K562 (cell line): ENCODE results near the gene SGMS1. TPM values are rescaled to one million over a fixed set of nuclear protein-coding genes. Genes with fewer than 3 reads are reported as not detected.

Experiments used
- CEBPB ChIP-seq: fragments of 450-650 bp; IDR thresholded peaks from 2 replicates; pipeline ENCODE4 v1.6.1; 2016; ENCODE audit warnings: missing genetic modification characterization, missing compliant biosample characterization
- CGGBP1 ChIP-seq: fragments of 250-450 bp; sonication (Bioruptor Pico); IDR thresholded peaks from 2 replicates; pipeline ENCODE4 v1.9.0; 2021; ENCODE audit warnings: mild to moderate bottlenecking
- E4F1 ChIP-seq: fragments of 250-450 bp; sonication (Bioruptor Pico); IDR thresholded peaks from 2 replicates; pipeline ENCODE4 v1.5.0; 2021; ENCODE audit warnings: mild to moderate bottlenecking, borderline replicate concordance
- ELF2 ChIP-seq: fragments of 250-450 bp; sonication (Bioruptor Pico); IDR thresholded peaks from 2 replicates; pipeline ENCODE4 v1.5.0; 2021; ENCODE audit warnings: mild to moderate bottlenecking
- FUS ChIP-seq: fragments of 200-400 bp; formaldehyde crosslinking; optimal IDR thresholded peaks from 2 replicates; pipeline ENCODE3; 2017; ENCODE audit warnings: low read depth, low read length
- GATAD2A ChIP-seq: fragments of 450-650 bp; IDR thresholded peaks from 2 replicates; pipeline ENCODE4 v1.6.1; 2017
- GTF3C2 ChIP-seq: IDR thresholded peaks from 3 replicates; pipeline ENCODE4 v1.6.1; 2011; ENCODE audit warnings: borderline replicate concordance, mild to moderate bottlenecking, moderate library complexity; ENCODE audit not compliant: insufficient read length; ENCODE audit errors: extremely low read depth
- MECOM ChIP-seq: fragments of 250-450 bp; sonication (Bioruptor Pico); IDR thresholded peaks from 2 replicates; pipeline ENCODE4 v1.8.0; 2022; ENCODE audit warnings: inconsistent platforms
- MITF ChIP-seq: IDR thresholded peaks from 2 replicates; pipeline ENCODE4 v1.6.1; 2014; ENCODE audit warnings: antibody characterized with exemption
- NBN ChIP-seq: fragments of 450-650 bp; IDR thresholded peaks from 2 replicates; pipeline ENCODE4 v1.6.1; 2016; ENCODE audit warnings: low read depth, mild to moderate bottlenecking
- PHF21A ChIP-seq: fragments of 450-650 bp; IDR thresholded peaks from 2 replicates; pipeline ENCODE4 v1.6.1; 2017; ENCODE audit warnings: low read depth, borderline replicate concordance
- SMAD3 ChIP-seq: fragments of 450-650 bp; formaldehyde crosslinking; conservative IDR thresholded peaks from 2 replicates; pipeline ENCODE4 v1.4.0; 2020; ENCODE audit warnings: mild to moderate bottlenecking
- THRA ChIP-seq: fragments of 450-650 bp; IDR thresholded peaks from 2 replicates; pipeline ENCODE4 v1.6.1; 2017; ENCODE audit warnings: mild to moderate bottlenecking, moderate library complexity
- ZFP1 ChIP-seq: fragments of 450-650 bp; formaldehyde crosslinking; IDR thresholded peaks from 2 replicates; pipeline ENCODE4 v1.4.0; 2020; ENCODE audit warnings: mild to moderate bottlenecking, mixed read lengths
- ZNF583 ChIP-seq: fragments of 250-450 bp; sonication (Bioruptor Pico); IDR thresholded peaks from 2 replicates; pipeline ENCODE4 v1.4.0; 2020
- polyA plus RNA-seq, 8 experiments: library from polyadenylated mRNA; depleted of rRNA in 4 of 8; stranded (reverse) in 5 of 8; unstranded in 3 of 8; fragments of >200 nt; fragmentation: Nextera tagmentation in 2 of 8; fragmentation: Illumina TruSeq in 1 of 8; extraction: Ambion mirVana in 2 of 8; extraction: Trizol in 1 of 8; gene quantifications; 2 replicates each; pipeline versions ENCODE4 v1.2.1 to v1.2.3, GENCODE V29; 2011 to 2014; ENCODE audit warnings: inconsistent platforms in 1 of 8, missing spikeins in 1 of 8
- total RNA-seq, 7 experiments: library from RNA; depleted of rRNA in 6 of 7; stranded (reverse); fragments of >200 nt in 6 of 7; fragmentation: Illumina TruSeq in 2 of 7; extraction: Trizol in 2 of 7; gene quantifications; 2 replicates each; pipeline versions ENCODE4 v1.2.1 to v1.2.3, GENCODE V29; 2011 to 2021; ENCODE audit warnings: low replicate concordance in 1 of 7
- TF ChIP-seq, protein P1 (sequence below): sonication (generic); formaldehyde crosslinking; IDR thresholded peaks from 2 replicates; pipeline ENCODE4 v1.8.0; 2022; ENCODE audit warnings: missing genetic modification reagents, mild to moderate bottlenecking, borderline replicate concordance

SGMS1 gene
- total and polyA plus RNA-seq, 9 of the 15 experiments (the other 6 are each of a cell fraction or from before 2014, with no cell fraction given) = 22.6 to 232 (median 82.2) TPM

GRCh38 chr10:50326757-50327701 is 296.7 kb downstream of the SGMS1 start (continued):
- no peak for TF ChIP-seq THRA
- no peak for TF ChIP-seq MITF
- TF ChIP-seq CEBPB = peak; percentile 86
- TF ChIP-seq E4F1 = no peak
- no peak for TF ChIP-seq PHF21A
- peak; percentile 57; the same call in 1 of the 2 replicates for TF ChIP-seq CGGBP1 (CRISPR knock-in tag)
- TF ChIP-seq GTF3C2 = no peak
- no peak for TF ChIP-seq NBN
- 0 out of 2 replicates have a peak, but pooled peaks have one; percentile 21 for TF ChIP-seq ZNF583 (CRISPR knock-in tag)
- TF ChIP-seq, protein P1, sequence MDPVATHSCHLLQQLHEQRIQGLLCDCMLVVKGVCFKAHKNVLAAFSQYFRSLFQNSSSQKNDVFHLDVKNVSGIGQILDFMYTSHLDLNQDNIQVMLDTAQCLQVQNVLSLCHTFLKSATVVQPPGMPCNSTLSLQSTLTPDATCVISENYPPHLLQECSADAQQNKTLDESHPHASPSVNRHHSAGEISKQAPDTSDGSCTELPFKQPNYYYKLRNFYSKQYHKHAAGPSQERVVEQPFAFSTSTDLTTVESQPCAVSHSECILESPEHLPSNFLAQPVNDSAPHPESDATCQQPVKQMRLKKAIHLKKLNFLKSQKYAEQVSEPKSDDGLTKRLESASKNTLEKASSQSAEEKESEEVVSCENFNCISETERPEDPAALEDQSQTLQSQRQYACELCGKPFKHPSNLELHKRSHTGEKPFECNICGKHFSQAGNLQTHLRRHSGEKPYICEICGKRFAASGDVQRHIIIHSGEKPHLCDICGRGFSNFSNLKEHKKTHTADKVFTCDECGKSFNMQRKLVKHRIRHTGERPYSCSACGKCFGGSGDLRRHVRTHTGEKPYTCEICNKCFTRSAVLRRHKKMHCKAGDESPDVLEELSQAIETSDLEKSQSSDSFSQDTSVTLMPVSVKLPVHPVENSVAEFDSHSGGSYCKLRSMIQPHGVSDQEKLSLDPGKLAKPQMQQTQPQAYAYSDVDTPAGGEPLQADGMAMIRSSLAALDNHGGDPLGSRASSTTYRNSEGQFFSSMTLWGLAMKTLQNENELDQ (CRISPR knock-in tag) = no peak
- TF ChIP-seq ELF2 (CRISPR knock-in tag) = no peak
- no peak for TF ChIP-seq MECOM
- TF ChIP-seq GATAD2A = no peak
- no peak for TF ChIP-seq ZFP1 (CRISPR knock-in tag)
- TF ChIP-seq FUS = peak; percentile 66
- peak; percentile 21; the same call in 1 of the 2 replicates for TF ChIP-seq SMAD3 (CRISPR knock-in tag)
